SK-N-SH (cell line): ENCODE data around the gene NPIPA1. TPM values are rescaled to one million over a fixed set of nuclear protein-coding genes. Genes with fewer than 3 reads are reported as not detected.
"Not testable (repeated sequence)": the region's sequence is repeated elsewhere in the genome, so short reads cannot be mapped to it uniquely, and the experiment has no call there.

Source experiments
- CTCF ChIA-PET: fragments of 300-600, 350-600 bp; formaldehyde crosslinking; extraction: SDS; loops from one replicate; lab custom pipeline; 2021; lab: Yijun Ruan, JAX
- POLR2A ChIA-PET: fragments of 350-600 bp; sonication (Branson Sonifier 250); formaldehyde crosslinking; extraction: SDS; loops from one replicate; lab custom pipeline; 2020; ENCODE audit warnings: antibody characterized with exemption, inconsistent platforms; lab: Yijun Ruan, JAX
- DNase-seq: peaks from one replicate; pipeline ENCODE4 v3.0.0; 2012
- H2AFZ ChIP-seq: fragments of 200-600 bp; sonication (generic); 2 replicates; pipeline ENCODE4 v1.8.1; 2016; ENCODE audit warnings: antibody characterized with exemption, mild to moderate bottlenecking, low read depth
- H3F3A ChIP-seq: fragments of 200-600 bp; sonication (generic); replicated peaks from 2 replicates; pipeline ENCODE3; 2016; ENCODE audit warnings: antibody characterized with exemption, mild to moderate bottlenecking; ENCODE audit not compliant: insufficient read depth
- H3K27ac ChIP-seq, 2 experiments: fragments of 200-500 bp in 1 of 2; fragments of 200-600 bp in 1 of 2; sonication (Bioruptor generic) in 1 of 2; sonication (generic), shearing (Covaris generic) in 1 of 2; 2 replicates each; pipeline versions ENCODE4 v1.5.1 to v1.6.1; 2014 to 2016; ENCODE audit warnings: low read depth in 2 of 2, inconsistent platforms in 1 of 2, low read length in 1 of 2, mild to moderate bottlenecking in 1 of 2, mixed read lengths in 1 of 2
- H3K27me3 ChIP-seq: fragments of 200-600 bp; sonication (generic), shearing (Covaris generic); 2 replicates; pipeline ENCODE4 v1.6.1; 2016; ENCODE audit warnings: mixed run types; ENCODE audit not compliant: insufficient read depth
- H3K36me3 ChIP-seq, 2 experiments: fragments of 200-500 bp in 1 of 2; fragments of 200-600 bp in 1 of 2; sonication (Bioruptor generic) in 1 of 2; sonication (generic) in 1 of 2; replicated peaks in 1 of 2; 2 replicates each; pipeline versions ENCODE3 to v1.5.1; 2014 to 2016; ENCODE audit warnings: low read length in 1 of 2, mild to moderate bottlenecking in 1 of 2; ENCODE audit not compliant: insufficient read depth in 2 of 2, control insufficient read depth in 1 of 2
- H3K4me1 ChIP-seq, 2 experiments: fragments of 200-500 bp in 1 of 2; fragments of 200-600 bp in 1 of 2; sonication (Bioruptor generic) in 1 of 2; sonication (generic), shearing (Covaris generic) in 1 of 2; 2 replicates each; pipeline versions ENCODE4 v1.5.1 to v1.6.1; 2014 to 2016; ENCODE audit warnings: low read depth in 1 of 2, low read length in 1 of 2, mixed run types in 1 of 2; ENCODE audit not compliant: insufficient read depth in 2 of 2, control insufficient read depth in 1 of 2
- H3K4me2 ChIP-seq: fragments of 200-600 bp; sonication (generic), shearing (Covaris generic); 2 replicates; pipeline ENCODE4 v1.6.1; 2017; ENCODE audit warnings: mixed run types
- H3K4me3 ChIP-seq, 2 experiments: fragments of 200-500 bp in 1 of 2; fragments of 200-600 bp in 1 of 2; sonication (Bioruptor generic) in 1 of 2; sonication (generic), shearing (Covaris generic) in 1 of 2; 2 replicates each; pipeline versions ENCODE4 v1.5.1 to v1.8.1; 2014 to 2016; ENCODE audit warnings: low read depth in 2 of 2, inconsistent platforms in 1 of 2, low read length in 1 of 2, mild to moderate bottlenecking in 1 of 2, mixed read lengths in 1 of 2, moderate library complexity in 1 of 2
- H3K79me2 ChIP-seq: fragments of 200-600 bp; sonication (generic); 2 replicates; pipeline ENCODE4 v1.8.1; 2017; ENCODE audit warnings: mild to moderate bottlenecking; ENCODE audit not compliant: insufficient read depth
- H3K9ac ChIP-seq: fragments of 200-600 bp; sonication (generic); 2 replicates; pipeline ENCODE4 v1.6.1; 2017; ENCODE audit warnings: mixed run types
- H3K9me2 ChIP-seq: fragments of 200-600 bp; sonication (generic); 2 replicates; pipeline ENCODE4 v1.6.1; 2017; ENCODE audit warnings: mixed run types
- H3K9me3 ChIP-seq: fragments of 200-600 bp; sonication (generic); 2 replicates; pipeline ENCODE4 v1.6.1; 2017; ENCODE audit warnings: mixed run types, mild to moderate bottlenecking, moderate library complexity
- H4K20me1 ChIP-seq: fragments of 200-600 bp; sonication (generic); 2 replicates; pipeline ENCODE4 v1.6.1; 2017; ENCODE audit warnings: mild to moderate bottlenecking, mixed run types; ENCODE audit not compliant: insufficient read depth
- WGBS: methylation state at CpG from one replicate; pipeline ENCODE4 v1.1.6; 2017; ENCODE audit warnings: low lambda C conversion rate; 5-methylcytosine and 5-hydroxymethylcytosine counted together
- polyA plus RNA-seq, 3 experiments: library from polyadenylated mRNA; depleted of rRNA; stranded (reverse); fragments of >200 nt; gene quantifications; 2 replicates each; pipeline ENCODE4 v1.2.3, GENCODE V29; 2012

The NPIPA1 gene
- 66.7 and 75.7 TPM in 2 replicates for polyA plus RNA-seq (2012; rRNA removed)
- polyA plus RNA-seq (2012; cell fraction: cytosol; rRNA removed): 45.6 and 48.0 TPM in 2 replicates
- polyA plus RNA-seq (2012; cell fraction: nucleus; rRNA removed): 149 and 308 TPM in 2 replicates

DNA sequence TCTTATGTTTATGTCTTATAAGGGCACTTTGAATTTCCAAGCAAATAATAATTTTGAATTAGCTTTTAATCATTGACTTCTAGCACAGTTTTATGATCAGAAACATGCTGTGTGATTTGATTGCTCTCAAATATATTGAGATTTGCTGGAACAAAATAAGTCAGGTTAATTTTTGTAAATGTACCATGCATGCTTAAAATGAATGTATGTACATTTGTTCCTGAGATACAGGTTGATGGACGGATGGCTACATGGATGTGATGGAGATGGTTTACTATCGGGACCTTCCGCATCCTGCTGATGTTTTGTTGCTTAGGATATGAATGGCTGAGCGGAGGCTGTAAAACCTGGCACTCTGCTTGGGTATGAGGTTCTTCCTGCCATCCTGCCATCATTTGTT, at the start of gene NPIPA1:
NPIPA1 (plus strand) TSS at position 301 of the 400 bp plus-strand sequence; CDS start at position 301, 0 bp downstream.
- POLR2A ChIA-PET, H3K27me3 ChIP-seq, H3K36me3 ChIP-seq, H4K20me1 ChIP-seq, H3K9me2 ChIP-seq, DNase-seq, H3K9ac ChIP-seq, H3K27ac ChIP-seq, H3F3A ChIP-seq, H3K79me2 ChIP-seq, H3K4me1 ChIP-seq, H3K9me3 ChIP-seq, H3K4me3 ChIP-seq, H3K4me2 ChIP-seq, H2AFZ ChIP-seq, CTCF ChIA-PET: not testable (repeated sequence)
- WGBS: no CpG with 5 or more reads among the region's 4 CpGs

GRCh38 chr16:14892111-14892510, 45.1 kb upstream of the NPIPA1 start:
- CTCF ChIA-PET, H3K79me2 ChIP-seq, POLR2A ChIA-PET, H3K4me2 ChIP-seq, H3K36me3 ChIP-seq, H3K9ac ChIP-seq, H3K27ac ChIP-seq, DNase-seq, H4K20me1 ChIP-seq, H2AFZ ChIP-seq, H3K9me3 ChIP-seq, H3K9me2 ChIP-seq, H3F3A ChIP-seq, H3K4me3 ChIP-seq, H3K27me3 ChIP-seq, H3K4me1 ChIP-seq: not testable (repeated sequence)
- WGBS: 92% methylated on average over 2 of the region's 6 CpGs

- H3K4me3 ChIP-seq, H3K4me2 ChIP-seq, H3K79me2 ChIP-seq, H3K9me3 ChIP-seq, H3K27ac ChIP-seq, H3F3A ChIP-seq, H2AFZ ChIP-seq, H4K20me1 ChIP-seq, POLR2A ChIA-PET, H3K9ac ChIP-seq, H3K9me2 ChIP-seq, H3K27me3 ChIP-seq, H3K4me1 ChIP-seq, H3K36me3 ChIP-seq, DNase-seq, CTCF ChIA-PET: not testable (repeated sequence)
- WGBS: 93% methylated on average over 11 of the region's 14 CpGs
Observed at GRCh38 chr16:14895382-14895781, 41.9 kb upstream of the NPIPA1 start.

GRCh38 chr16:14896023-14896422, 41.2 kb upstream of the NPIPA1 start:
- H3K27ac ChIP-seq, H3K9me3 ChIP-seq, CTCF ChIA-PET, H3K4me2 ChIP-seq, H3K9ac ChIP-seq, H3K36me3 ChIP-seq, H2AFZ ChIP-seq, H3K79me2 ChIP-seq, POLR2A ChIA-PET, H3K9me2 ChIP-seq, H3F3A ChIP-seq, H4K20me1 ChIP-seq, H3K4me1 ChIP-seq, DNase-seq, H3K27me3 ChIP-seq, H3K4me3 ChIP-seq: not testable (repeated sequence)
- 81% methylated on average over 8 of the region's 9 CpGs for WGBS

GRCh38 chr16:14897006-14897664, 40.1 kb upstream of the NPIPA1 start:
- CTCF ChIA-PET, H3K9me2 ChIP-seq, H3K27me3 ChIP-seq, H3K9ac ChIP-seq, POLR2A ChIA-PET, H3K79me2 ChIP-seq, H3F3A ChIP-seq, H3K4me3 ChIP-seq, H3K36me3 ChIP-seq, DNase-seq, H3K4me1 ChIP-seq, H4K20me1 ChIP-seq, H3K9me3 ChIP-seq, H3K4me2 ChIP-seq, H2AFZ ChIP-seq, H3K27ac ChIP-seq: not testable (repeated sequence)
- 62% methylated on average over 5 of the region's 12 CpGs for WGBS

DNA sequence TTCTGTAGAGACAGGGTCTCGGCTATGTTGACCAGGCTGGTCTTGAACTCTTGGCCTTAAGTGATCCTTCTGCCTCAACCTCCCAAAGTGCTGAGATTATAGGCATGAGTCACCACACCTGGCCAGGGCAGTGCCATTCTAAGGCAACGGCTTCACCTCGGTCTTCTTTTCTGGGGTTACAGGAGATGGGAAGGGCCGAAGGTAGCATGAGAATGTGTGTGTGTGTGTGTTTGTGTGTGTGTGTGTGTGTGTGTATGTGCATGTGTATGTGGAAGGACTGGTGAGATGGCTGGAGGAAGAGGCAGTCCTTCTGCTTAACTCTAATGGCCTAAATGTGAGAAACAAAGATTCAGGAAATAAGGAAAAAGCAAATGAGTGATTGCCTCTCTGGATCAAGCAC, 39.1 kb upstream of the NPIPA1 start:
- H3K4me2 ChIP-seq, POLR2A ChIA-PET, H3K79me2 ChIP-seq, H4K20me1 ChIP-seq, DNase-seq, H3K9ac ChIP-seq, H3K27me3 ChIP-seq, H3K9me2 ChIP-seq, CTCF ChIA-PET, H3K4me3 ChIP-seq, H2AFZ ChIP-seq, H3K4me1 ChIP-seq, H3K27ac ChIP-seq, H3K36me3 ChIP-seq, H3F3A ChIP-seq, H3K9me3 ChIP-seq: not testable (repeated sequence)
- 95% methylated on average over 4 of the region's 4 CpGs for WGBS
